ENCODE measurements around the gene KRTAP5-4.
"Not testable (repeated sequence)": the region's sequence is repeated elsewhere in the genome, so short reads cannot be mapped to it uniquely, and the experiment has no call there.

DNA sequence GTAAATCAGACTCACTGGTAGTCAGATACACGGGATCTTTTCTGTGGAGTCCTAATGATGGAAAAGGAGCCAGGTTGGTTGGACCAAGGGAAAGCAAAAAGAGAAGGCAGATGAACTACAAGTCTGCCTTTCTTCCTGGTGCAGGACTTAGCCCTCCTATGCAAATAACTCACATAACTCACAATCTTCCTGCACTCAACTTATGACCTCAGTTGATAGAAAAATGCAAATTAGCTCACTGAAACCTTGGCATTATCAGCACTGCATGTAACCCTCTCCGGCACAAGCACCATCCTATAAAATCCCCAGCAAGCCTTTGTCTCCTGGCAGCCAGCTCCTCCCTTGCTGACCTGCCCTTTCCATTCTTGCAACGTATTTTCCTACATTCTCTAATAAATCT, 20.3 kb downstream of the KRTAP5-4 start:
- TF ChIP-seq, protein P1, sequence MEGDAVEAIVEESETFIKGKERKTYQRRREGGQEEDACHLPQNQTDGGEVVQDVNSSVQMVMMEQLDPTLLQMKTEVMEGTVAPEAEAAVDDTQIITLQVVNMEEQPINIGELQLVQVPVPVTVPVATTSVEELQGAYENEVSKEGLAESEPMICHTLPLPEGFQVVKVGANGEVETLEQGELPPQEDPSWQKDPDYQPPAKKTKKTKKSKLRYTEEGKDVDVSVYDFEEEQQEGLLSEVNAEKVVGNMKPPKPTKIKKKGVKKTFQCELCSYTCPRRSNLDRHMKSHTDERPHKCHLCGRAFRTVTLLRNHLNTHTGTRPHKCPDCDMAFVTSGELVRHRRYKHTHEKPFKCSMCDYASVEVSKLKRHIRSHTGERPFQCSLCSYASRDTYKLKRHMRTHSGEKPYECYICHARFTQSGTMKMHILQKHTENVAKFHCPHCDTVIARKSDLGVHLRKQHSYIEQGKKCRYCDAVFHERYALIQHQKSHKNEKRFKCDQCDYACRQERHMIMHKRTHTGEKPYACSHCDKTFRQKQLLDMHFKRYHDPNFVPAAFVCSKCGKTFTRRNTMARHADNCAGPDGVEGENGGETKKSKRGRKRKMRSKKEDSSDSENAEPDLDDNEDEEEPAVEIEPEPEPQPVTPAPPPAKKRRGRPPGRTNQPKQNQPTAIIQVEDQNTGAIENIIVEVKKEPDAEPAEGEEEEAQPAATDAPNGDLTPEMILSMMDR (IDR thresholded peaks at IDR 0.05), result not testable (repeated sequence)
- TF ChIP-seq ZFX (IDR thresholded peaks at IDR 0.05; ENCODE audit: borderline replicate concordance), result not testable (repeated sequence)
